Breast epithelium (tissue), 3 donors: ENCODE data around the gene C1GALT1.

ENCODE experiments used
- POLR2A ChIP-seq: fragments of 450-650 bp; IDR thresholded peaks from one replicate; pipeline ENCODE4 v1.6.1; 2016; ENCODE audit warnings: antibody characterized with exemption, mild to moderate bottlenecking, moderate library complexity
- POLR2AphosphoS5 ChIP-seq, 3 donors: sonication (generic); formaldehyde crosslinking; IDR thresholded peaks; one replicate each; pipeline ENCODE4 v1.6.1; 2017; ENCODE audit warnings: antibody characterized with exemption in 3 of 3
- TF ChIP-seq, protein P1 (sequence below), 3 donors: fragments of 450-650 bp; IDR thresholded peaks; one replicate each; pipeline ENCODE4 v1.5.1; 2016 to 2017; ENCODE audit warnings: antibody characterized with exemption in 3 of 3, mild to moderate bottlenecking in 3 of 3, moderate library complexity in 3 of 3

DNA sequence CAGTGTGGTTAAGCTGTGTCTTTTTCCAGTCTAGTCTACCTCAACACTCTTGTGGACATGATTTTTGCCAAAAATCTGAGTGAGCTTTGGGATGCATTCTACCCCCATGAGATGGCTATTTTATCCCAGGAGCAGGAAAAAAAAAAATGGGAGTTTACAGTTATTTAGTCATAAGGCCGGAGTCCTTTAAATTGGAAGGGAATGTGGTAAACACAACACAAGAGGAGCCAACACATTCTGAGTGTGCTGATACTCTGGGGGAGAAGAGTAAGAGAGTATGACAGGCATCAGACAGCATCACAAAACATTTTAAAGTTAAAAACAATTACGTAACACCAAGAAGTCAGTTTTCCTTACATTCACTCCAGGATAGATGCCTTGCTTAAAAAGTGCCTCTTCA lies 46.1 kb downstream of the C1GALT1 start:
- TF ChIP-seq POLR2A (no peak), POLR2AphosphoS5 (IDR thresholded peaks at IDR 0.05) (no peak)
- TF ChIP-seq, protein P1, sequence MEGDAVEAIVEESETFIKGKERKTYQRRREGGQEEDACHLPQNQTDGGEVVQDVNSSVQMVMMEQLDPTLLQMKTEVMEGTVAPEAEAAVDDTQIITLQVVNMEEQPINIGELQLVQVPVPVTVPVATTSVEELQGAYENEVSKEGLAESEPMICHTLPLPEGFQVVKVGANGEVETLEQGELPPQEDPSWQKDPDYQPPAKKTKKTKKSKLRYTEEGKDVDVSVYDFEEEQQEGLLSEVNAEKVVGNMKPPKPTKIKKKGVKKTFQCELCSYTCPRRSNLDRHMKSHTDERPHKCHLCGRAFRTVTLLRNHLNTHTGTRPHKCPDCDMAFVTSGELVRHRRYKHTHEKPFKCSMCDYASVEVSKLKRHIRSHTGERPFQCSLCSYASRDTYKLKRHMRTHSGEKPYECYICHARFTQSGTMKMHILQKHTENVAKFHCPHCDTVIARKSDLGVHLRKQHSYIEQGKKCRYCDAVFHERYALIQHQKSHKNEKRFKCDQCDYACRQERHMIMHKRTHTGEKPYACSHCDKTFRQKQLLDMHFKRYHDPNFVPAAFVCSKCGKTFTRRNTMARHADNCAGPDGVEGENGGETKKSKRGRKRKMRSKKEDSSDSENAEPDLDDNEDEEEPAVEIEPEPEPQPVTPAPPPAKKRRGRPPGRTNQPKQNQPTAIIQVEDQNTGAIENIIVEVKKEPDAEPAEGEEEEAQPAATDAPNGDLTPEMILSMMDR (IDR thresholded peaks at IDR 0.05) = no peak
